Osteoblast (primary cell): ENCODE data around the gene LRBA. TPM values are rescaled to one million over a fixed set of nuclear protein-coding genes. Genes with fewer than 3 reads are reported as not detected.
"Not testable (repeated sequence)": the region's sequence is repeated elsewhere in the genome, so short reads cannot be mapped to it uniquely, and the experiment has no call there.

Source experiments
- DNase-seq: peaks from one replicate; pipeline ENCODE4 v3.0.0; 2011; ENCODE audit warnings: low spot score, mixed read lengths; ENCODE audit not compliant: insufficient read length; ENCODE audit errors: missing footprints
- H2AFZ ChIP-seq: 2 replicates; pipeline ENCODE4 v1.6.0; 2011; ENCODE audit warnings: mild to moderate bottlenecking, low read length
- H3K27ac ChIP-seq: 2 replicates; pipeline ENCODE4 v1.5.1; 2011; ENCODE audit warnings: mild to moderate bottlenecking, low read depth, low read length, moderate library complexity
- H3K27me3 ChIP-seq: 2 replicates; pipeline ENCODE4 v1.6.0; 2012; ENCODE audit warnings: mild to moderate bottlenecking, control low read depth, inconsistent platforms, low read length, moderate library complexity; ENCODE audit not compliant: insufficient read depth
- H3K36me3 ChIP-seq: 2 replicates; pipeline ENCODE4 v1.5.1; 2011; ENCODE audit warnings: mild to moderate bottlenecking, low read length, control low read depth, moderate library complexity; ENCODE audit not compliant: insufficient read depth
- H3K4me1 ChIP-seq: 2 replicates; pipeline ENCODE4 v1.5.1; 2011; ENCODE audit warnings: mild to moderate bottlenecking, low read length, control low read depth, moderate library complexity; ENCODE audit not compliant: insufficient read depth
- H3K4me2 ChIP-seq: 2 replicates; pipeline ENCODE4 v1.6.0; 2011; ENCODE audit warnings: mild to moderate bottlenecking, low read length; ENCODE audit not compliant: insufficient read depth
- H3K4me3 ChIP-seq: fragments of 200-600 bp; sonication (generic); 3 replicates; pipeline ENCODE4 v1.5.1; 2012; ENCODE audit warnings: mild to moderate bottlenecking, low read length, inconsistent platforms; ENCODE audit not compliant: insufficient read depth
- H3K79me2 ChIP-seq: 2 replicates; pipeline ENCODE4 v1.6.0; 2012; ENCODE audit warnings: mild to moderate bottlenecking, low read length, control low read depth, inconsistent platforms; ENCODE audit not compliant: insufficient read depth
- H3K9me3 ChIP-seq: 2 replicates; pipeline ENCODE4 v1.5.1; 2011; ENCODE audit warnings: low read depth, low read length, control low read depth
- H4K20me1 ChIP-seq: 2 replicates; pipeline ENCODE4 v1.6.0; 2012; ENCODE audit warnings: mild to moderate bottlenecking, low read length, control low read depth; ENCODE audit not compliant: insufficient read depth
- CTCF ChIP-seq: IDR thresholded peaks from 2 replicates; pipeline ENCODE4 v1.5.1; 2011; ENCODE audit warnings: mild to moderate bottlenecking, low read depth, low read length, moderate library complexity; ENCODE audit errors: extremely low read depth
- total RNA-seq: library from RNA; depleted of rRNA; stranded (reverse); fragments of >200 nt; gene quantifications from 2 replicates; pipeline ENCODE4 v1.2.3, GENCODE V29; 2012

LRBA gene
- total RNA-seq, 1 donor, result 67.3 TPM

GRCh38 chr4:150390531-150390910, 624.6 kb downstream of the LRBA start:
- H3K27ac ChIP-seq, result no peak overlapping the region
- DNase-seq, result no peak

GRCh38 chr4:150389896-150390530, 625.1 kb downstream of the LRBA start:
- no peak overlapping the region for H3K27ac ChIP-seq
- H3K36me3 ChIP-seq, result no peaks in the 10 kb centered on the region
- DNase-seq, result no peak
- no peaks in the 10 kb centered on the region for H3K27me3 ChIP-seq
- no peak overlapping the region for H3K4me2 ChIP-seq
- H2AFZ ChIP-seq, result no peak overlapping the region
- H3K4me1 ChIP-seq, result peaks cover 8% of the 10 kb centered on the region
- no peak for TF ChIP-seq CTCF
- no peaks in the 10 kb centered on the region for H3K9me3 ChIP-seq
- H3K79me2 ChIP-seq, result no peaks in the 10 kb centered on the region
- H3K4me3 ChIP-seq, result no peak overlapping the region
- no peaks in the 10 kb centered on the region for H4K20me1 ChIP-seq

More at GRCh38 chr4:150390531-150390910, 624.6 kb downstream of the LRBA start:
- H3K79me2 ChIP-seq, result no peaks in the 10 kb centered on the region
- TF ChIP-seq CTCF, result no peak
- no peak overlapping the region for H2AFZ ChIP-seq
- H3K4me3 ChIP-seq, result no peak overlapping the region
- no peaks in the 10 kb centered on the region for H3K27me3 ChIP-seq
- H3K9me3 ChIP-seq, result no peaks in the 10 kb centered on the region
- no peaks in the 10 kb centered on the region for H4K20me1 ChIP-seq
- no peaks in the 10 kb centered on the region for H3K36me3 ChIP-seq
- peaks cover 3% of the 10 kb centered on the region for H3K4me1 ChIP-seq
- H3K4me2 ChIP-seq, result no peak overlapping the region

GRCh38 chr4:150387981-150388380, 627.1 kb downstream of the LRBA start:
- no peak for TF ChIP-seq CTCF
- no peak overlapping the region for H3K4me3 ChIP-seq
- H3K36me3 ChIP-seq, result no peaks in the 10 kb centered on the region
- H3K9me3 ChIP-seq, result no peaks in the 10 kb centered on the region
- H4K20me1 ChIP-seq, result no peaks in the 10 kb centered on the region
- H3K4me2 ChIP-seq, result no peak overlapping the region
- H3K27me3 ChIP-seq, result no peaks in the 10 kb centered on the region
- no peak for DNase-seq
- no peak overlapping the region for H2AFZ ChIP-seq
- no peak overlapping the region for H3K27ac ChIP-seq
- no peaks in the 10 kb centered on the region for H3K79me2 ChIP-seq
- H3K4me1 ChIP-seq, result peaks cover 15% of the 10 kb centered on the region

- not testable (repeated sequence) for H3K79me2 ChIP-seq, H3K27ac ChIP-seq, DNase-seq, H3K27me3 ChIP-seq, H3K9me3 ChIP-seq, H2AFZ ChIP-seq, H3K4me2 ChIP-seq, H3K36me3 ChIP-seq, H3K4me3 ChIP-seq, H4K20me1 ChIP-seq
- peaks cover 22% of the 10 kb centered on the region for H3K4me1 ChIP-seq
These were observed 628.7 kb downstream of the LRBA start for GRCh38 chr4:150386415-150386814.
